Activated CD4-positive, alpha-beta T cell treated with anti-CD3 and anti-CD28 coated beads for 24 hours (primary cell): ENCODE measurements around the gene DGKZ.

Experiments
- DNase-seq, 2 donors: peaks; one replicate each; pipeline ENCODE4 v3.0.0-alpha.2; 2020; ENCODE audit warnings: low read depth in 2 of 2

DGKZ gene

GRCh38 chr11:46327829-46328228 lies 19.4 kb upstream of the DGKZ start:
- no peak for DNase-seq

DNA sequence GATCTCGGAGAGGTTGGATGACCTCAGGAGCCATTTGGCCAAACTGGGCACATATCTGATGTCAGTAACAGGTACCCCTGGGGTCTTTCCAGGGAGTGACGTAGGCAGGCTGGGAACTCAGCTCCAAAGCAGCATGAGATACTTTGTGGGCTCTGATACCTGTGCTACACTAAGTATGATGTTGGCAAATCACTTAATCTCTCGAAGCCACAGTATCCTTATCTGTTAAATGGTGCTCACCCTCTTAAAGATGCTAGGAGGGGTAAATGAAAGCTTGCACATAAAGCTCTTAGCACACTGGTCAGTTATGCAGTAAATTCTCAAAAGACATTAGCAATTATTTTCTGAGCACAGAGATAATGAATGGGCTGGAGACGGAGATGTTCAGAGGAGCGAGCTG lies 17.1 kb upstream of the DGKZ start:
- no peak for DNase-seq

GRCh38 chr11:46330563-46331281 lies 16.5 kb upstream of the DGKZ start:
- DNase-seq = no peak

- DNase-seq = no peak
These were observed 15.8 kb upstream of the DGKZ start for GRCh38 chr11:46331282-46331984.

DNA sequence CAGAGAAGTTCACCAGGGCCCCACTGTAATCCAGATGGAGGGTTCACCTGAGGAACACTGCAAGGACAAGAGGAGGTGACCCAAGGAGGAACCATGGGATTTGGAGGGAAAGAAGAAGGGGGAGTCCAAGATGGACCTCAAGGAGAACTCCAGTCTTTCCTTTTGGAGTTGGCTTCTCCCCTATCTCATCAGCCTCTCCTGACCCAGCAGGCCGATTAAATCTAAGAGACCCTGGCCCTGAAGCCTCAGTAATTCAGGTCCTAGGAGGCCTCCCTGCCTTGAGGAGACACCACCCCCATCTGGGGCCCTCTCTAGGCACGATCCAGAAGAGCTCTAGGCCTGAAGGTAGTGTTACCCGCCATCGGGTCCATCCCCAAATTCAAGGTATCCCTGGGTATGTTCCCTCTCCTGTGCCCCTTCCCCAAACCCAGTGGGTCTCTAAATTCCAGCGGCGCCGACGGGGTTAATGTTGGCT lies 15.1 kb upstream of the DGKZ start:
- no peak for DNase-seq

DNA sequence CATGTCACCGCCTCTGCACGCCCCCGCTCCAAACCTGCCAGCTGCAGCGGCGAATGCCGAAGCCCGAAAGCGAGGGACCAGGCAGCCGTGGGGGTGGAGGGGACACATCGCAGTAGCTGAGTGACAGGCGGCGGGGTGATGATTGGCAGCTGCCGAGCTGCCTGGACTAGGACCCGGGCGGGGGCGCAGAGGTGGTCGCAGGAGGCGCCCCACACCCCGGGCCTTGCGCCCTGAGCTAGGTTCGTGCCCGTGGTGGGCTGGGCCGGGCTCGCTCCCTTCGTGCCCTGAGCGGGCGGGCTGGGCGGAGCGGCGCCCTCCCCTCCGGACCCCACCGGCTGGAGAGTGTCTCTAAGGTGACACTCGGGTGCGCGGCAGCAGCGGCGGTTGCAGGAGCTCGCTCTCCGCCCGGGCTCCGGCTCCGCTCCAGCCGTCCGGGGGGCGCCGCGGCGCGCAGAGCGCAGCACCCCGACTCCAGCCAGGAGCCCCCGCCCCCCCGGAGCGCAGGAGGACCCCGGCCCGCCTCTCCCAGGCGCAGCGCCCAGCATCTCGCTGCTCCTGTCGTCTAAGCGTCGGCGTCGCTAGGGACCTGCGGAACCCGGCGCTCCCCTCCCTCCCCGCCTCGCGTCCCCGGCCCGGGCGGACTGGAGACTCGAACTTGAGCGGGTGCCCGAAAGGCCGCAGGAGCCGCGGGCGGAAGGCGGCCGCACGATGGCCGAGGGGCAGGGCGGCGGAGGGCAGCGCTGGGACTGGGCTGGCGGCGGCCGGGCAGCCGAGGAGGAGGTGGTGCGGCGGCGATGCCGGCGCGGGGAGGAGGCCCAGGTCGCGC lies 14.5 kb upstream of the DGKZ start:
- DNase-seq = no peak

GRCh38 chr11:46333394-46333947 lies 13.8 kb upstream of the DGKZ start:
- no peak for DNase-seq

DNA sequence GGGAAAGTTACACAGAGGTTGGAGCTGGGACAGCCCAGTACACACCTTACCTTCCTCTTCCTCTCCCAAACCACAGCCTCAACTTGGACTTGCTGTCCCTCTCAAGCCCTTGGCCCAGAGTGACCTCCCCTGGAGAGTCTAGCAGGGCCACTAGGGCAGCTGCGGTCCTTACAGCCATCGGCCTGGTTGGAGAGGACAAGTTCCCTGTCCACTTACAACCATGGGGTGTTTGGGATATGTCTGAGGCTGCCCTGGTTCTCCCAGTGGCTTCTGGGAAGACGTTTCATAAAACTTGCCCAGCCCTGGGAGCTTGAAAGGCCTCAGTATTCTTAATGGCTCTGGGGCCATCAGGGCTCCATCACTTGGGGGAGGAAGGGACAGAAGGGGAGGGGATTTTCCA lies 13.1 kb upstream of the DGKZ start:
- DNase-seq = no peak

GRCh38 chr11:46335271-46335670 lies 12.0 kb upstream of the DGKZ start:
- DNase-seq = no peak

DNA sequence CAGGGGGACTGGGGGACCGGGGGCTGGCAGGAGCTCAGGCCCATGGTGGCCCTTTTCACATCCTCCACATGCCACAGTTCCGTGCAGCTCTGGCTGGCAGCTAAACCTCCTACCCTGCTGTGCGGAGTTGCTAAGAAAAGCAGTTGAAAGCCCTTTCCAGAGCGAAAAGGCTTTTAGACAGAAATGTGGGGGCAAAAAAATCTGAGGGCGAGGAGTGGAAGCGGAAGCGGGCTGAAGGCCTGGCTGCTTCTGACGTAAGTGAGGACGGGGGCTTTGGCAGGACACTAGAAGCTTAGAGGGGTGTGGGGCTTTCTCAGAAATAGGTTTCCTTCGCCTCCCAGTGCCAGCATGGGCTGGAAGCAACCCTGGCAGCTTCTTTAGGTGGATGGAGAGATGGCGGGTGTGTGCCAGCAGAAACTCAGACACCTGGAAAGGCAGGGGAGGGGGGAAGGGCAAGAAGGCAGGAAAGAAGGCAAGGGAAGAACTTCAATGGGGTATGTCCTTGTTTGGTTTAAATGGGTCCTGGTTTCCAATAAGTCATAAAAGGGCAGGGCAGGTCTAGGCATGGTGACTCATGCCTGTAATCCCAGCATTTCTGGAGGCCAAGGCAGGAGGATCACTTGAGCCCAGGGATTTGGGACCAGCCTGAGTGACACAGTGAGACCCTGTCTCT lies 11.2 kb upstream of the DGKZ start:
- no peak for DNase-seq

GRCh38 chr11:46336563-46337180 lies 10.6 kb upstream of the DGKZ start:
- no peak for DNase-seq

GRCh38 chr11:46337626-46338345 lies 9.5 kb upstream of the DGKZ start:
- DNase-seq = no peak

GRCh38 chr11:46338636-46338987 lies 8.7 kb upstream of the DGKZ start:
- no peak for DNase-seq

DNA sequence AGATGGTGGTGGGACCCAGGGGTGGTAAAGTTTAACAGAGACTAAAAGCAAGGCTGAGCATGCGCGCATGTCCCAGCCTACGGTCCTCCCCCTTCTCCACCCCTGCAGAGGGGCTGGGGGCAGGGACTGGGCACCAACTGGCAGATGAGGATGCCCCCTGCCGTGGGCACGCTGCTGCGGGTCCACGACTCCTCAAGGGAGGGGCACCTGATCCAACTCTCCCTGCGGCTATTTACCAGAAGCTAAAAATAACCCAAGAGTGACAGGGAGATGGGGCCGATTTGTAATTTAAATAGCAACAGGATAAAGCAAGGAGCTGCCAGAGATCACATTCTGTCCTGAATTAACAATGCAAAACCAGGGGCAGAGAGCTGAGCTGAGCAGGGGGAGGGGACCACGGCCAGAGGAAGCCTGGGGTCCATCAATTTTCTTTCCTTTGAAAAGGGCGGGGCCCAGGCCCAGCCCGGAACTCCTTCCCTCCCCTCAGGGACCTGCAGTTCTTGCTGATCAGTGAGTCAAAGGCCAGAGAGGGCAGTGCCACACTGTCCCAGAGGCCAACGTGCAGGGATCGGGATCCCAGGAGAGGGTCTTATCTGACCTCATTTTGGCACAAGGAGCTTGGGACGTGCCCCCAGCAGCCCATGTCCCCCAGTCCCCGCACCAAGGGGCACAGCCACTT lies 8.1 kb upstream of the DGKZ start:
- DNase-seq = no peak

GRCh38 chr11:46339816-46340215 lies 7.4 kb upstream of the DGKZ start:
- DNase-seq = no peak

GRCh38 chr11:46341454-46341853 lies 5.8 kb upstream of the DGKZ start:
- DNase-seq = no peak

DNA sequence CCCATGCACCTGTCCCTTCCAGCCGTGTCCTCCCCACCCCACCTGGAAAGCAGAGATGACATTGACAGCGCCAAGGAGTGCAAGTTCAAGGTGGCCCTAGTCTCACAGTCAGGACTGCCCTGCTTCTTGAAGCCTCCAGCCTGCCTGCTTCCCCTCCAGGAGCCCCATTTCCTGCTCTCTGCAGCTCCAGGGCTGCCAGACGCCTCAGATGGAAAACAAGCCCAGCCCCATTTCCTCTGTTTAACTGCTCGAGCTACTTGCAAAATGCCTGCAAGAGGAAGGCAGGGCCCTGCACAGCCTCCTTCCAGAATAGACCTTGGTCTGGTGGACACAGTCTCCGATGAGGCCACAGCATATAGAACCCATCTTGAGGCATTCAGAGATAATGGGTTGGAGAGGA lies 5.0 kb upstream of the DGKZ start:
- no peak for DNase-seq

DNA sequence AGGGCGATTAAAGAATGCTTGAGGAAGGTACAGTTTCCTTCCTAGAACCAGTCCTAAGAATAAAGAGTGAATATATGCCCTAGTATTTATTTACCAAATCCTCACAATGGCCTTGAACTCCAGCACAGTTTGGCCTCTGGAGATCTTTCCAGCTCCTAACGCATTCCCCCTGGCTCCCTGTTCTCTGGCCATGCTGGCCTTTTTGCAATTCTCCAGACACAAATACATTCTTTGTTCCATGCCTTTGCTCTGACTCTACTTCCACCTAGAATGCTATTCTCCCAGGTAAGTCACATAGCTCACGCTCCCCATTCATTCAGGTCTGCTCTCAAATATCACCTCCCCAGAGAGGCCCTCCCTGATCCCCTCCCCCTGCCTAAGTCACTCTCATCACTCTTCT lies 3.7 kb upstream of the DGKZ start:
- no peak for DNase-seq

GRCh38 chr11:46345131-46345597 lies 2.1 kb upstream of the DGKZ start:
- no peak for DNase-seq

- DNase-seq = no peak
These were observed 1.3 kb upstream of the DGKZ start for GRCh38 chr11:46345881-46346484.
